OCI-LY3 (cell line): ENCODE results near the gene CD300LD.

Source experiments
- EZH2phosphoT487 ChIP-seq: fragments of 200-600 bp; shearing (Covaris generic); IDR thresholded peaks from 2 replicates; pipeline ENCODE4 v1.6.1; 2018; ENCODE audit warnings: antibody characterized with exemption, mixed run types, low read depth
- TF ChIP-seq, protein P1 (sequence below): fragments of 200-600, 300-600 bp; sonication (generic); IDR thresholded peaks from 2 replicates; pipeline ENCODE4 v1.5.1; 2014; ENCODE audit warnings: antibody characterized with exemption, low read length, low read depth

DNA sequence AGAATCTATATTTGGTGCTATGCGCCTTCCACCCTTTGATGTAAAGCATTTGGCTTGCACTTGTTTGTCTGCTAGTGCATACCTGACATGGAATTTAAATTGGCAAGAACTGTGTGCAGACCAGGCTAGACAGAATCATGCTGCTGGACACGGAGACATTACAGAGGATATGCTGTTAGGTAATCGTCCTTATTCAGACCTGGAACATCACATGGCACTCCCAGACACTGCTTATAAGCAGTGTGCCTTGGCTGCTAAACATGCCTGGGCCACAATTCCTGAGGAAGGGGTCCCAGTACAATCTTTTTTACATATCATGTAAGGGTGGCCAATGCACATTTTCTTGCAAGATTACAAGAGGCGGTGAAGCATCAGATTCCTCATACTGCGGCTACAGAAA, 6.4 kb downstream of the CD300LD start:
- TF ChIP-seq, protein P1, sequence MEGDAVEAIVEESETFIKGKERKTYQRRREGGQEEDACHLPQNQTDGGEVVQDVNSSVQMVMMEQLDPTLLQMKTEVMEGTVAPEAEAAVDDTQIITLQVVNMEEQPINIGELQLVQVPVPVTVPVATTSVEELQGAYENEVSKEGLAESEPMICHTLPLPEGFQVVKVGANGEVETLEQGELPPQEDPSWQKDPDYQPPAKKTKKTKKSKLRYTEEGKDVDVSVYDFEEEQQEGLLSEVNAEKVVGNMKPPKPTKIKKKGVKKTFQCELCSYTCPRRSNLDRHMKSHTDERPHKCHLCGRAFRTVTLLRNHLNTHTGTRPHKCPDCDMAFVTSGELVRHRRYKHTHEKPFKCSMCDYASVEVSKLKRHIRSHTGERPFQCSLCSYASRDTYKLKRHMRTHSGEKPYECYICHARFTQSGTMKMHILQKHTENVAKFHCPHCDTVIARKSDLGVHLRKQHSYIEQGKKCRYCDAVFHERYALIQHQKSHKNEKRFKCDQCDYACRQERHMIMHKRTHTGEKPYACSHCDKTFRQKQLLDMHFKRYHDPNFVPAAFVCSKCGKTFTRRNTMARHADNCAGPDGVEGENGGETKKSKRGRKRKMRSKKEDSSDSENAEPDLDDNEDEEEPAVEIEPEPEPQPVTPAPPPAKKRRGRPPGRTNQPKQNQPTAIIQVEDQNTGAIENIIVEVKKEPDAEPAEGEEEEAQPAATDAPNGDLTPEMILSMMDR = no peak
- no peak for TF ChIP-seq EZH2phosphoT487
